ENCODE data around the gene CMTM3. TPM values are rescaled to one million over a fixed set of nuclear protein-coding genes. Genes with fewer than 3 reads are reported as not detected.

Gene CMTM3
- total RNA-seq, 2 donors from 2014 or later, result 15.6 to 26.2 TPM

- H3K9me3 ChIP-seq, result no peaks in the 10 kb centered on the region
- DNase-seq (ENCODE audit: low spot score), result no peak
- H3K4me3 ChIP-seq, result no peak overlapping the region
- H3K36me3 ChIP-seq, result peaks cover 19% of the 10 kb centered on the region
- H3K4me1 ChIP-seq, result peaks cover 0 to 5% of the 10 kb centered on the region in 2 donors
- no peaks in the 10 kb centered on the region for H3K27me3 ChIP-seq
- TF ChIP-seq, protein P1, sequence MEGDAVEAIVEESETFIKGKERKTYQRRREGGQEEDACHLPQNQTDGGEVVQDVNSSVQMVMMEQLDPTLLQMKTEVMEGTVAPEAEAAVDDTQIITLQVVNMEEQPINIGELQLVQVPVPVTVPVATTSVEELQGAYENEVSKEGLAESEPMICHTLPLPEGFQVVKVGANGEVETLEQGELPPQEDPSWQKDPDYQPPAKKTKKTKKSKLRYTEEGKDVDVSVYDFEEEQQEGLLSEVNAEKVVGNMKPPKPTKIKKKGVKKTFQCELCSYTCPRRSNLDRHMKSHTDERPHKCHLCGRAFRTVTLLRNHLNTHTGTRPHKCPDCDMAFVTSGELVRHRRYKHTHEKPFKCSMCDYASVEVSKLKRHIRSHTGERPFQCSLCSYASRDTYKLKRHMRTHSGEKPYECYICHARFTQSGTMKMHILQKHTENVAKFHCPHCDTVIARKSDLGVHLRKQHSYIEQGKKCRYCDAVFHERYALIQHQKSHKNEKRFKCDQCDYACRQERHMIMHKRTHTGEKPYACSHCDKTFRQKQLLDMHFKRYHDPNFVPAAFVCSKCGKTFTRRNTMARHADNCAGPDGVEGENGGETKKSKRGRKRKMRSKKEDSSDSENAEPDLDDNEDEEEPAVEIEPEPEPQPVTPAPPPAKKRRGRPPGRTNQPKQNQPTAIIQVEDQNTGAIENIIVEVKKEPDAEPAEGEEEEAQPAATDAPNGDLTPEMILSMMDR (IDR thresholded peaks at IDR 0.05), result no peak
- no peak overlapping the region for H3K27ac ChIP-seq
These were observed 12.5 kb downstream of the CMTM3 start for GRCh38 chr16:66617010-66617434.

- Histone ChIP-seq H3K36me3 (peaks cover 12% of the 10 kb centered on the region), H3K4me1 (peaks cover 0 to 5% of the 10 kb centered on the region in 2 donors), H3K27ac (no peak overlapping the region), H3K4me3 (no peak overlapping the region), H3K9me3 (no peaks in the 10 kb centered on the region), H3K27me3 (no peaks in the 10 kb centered on the region)
- no peak for DNase-seq (ENCODE audit: low spot score)
- TF ChIP-seq, protein P1 (IDR thresholded peaks at IDR 0.05), result no peak
These were observed 13.2 kb downstream of the CMTM3 start for GRCh38 chr16:66617728-66618127.

GRCh38 chr16:66618588-66619375 lies 14.3 kb downstream of the CMTM3 start:
- TF ChIP-seq, protein P1 (IDR thresholded peaks at IDR 0.05), result no peak
- Histone ChIP-seq H3K4me1 (peaks cover 0 to 5% of the 10 kb centered on the region in 2 donors), H3K4me3 (no peak overlapping the region), H3K36me3 (peaks cover 3% of the 10 kb centered on the region), H3K27ac (peak overlapping the region in 1 of 2 donors; percentile 51), H3K27me3 (no peaks in the 10 kb centered on the region), H3K9me3 (no peaks in the 10 kb centered on the region)
- no peak for DNase-seq (ENCODE audit: low spot score)

GRCh38 chr16:66619534-66620428 lies 15.3 kb downstream of the CMTM3 start:
- H3K27me3 ChIP-seq, result no peaks in the 10 kb centered on the region
- H3K4me1 ChIP-seq, result peaks cover 0 to 5% of the 10 kb centered on the region in 2 donors
- H3K4me3 ChIP-seq, result no peak overlapping the region
- TF ChIP-seq, protein P1 (IDR thresholded peaks at IDR 0.05), result no peak
- no peaks in the 10 kb centered on the region for H3K9me3 ChIP-seq
- no peak overlapping the region for H3K27ac ChIP-seq
- no peak for DNase-seq (ENCODE audit: low spot score)
- H3K36me3 ChIP-seq, result no peaks in the 10 kb centered on the region

- H3K27ac ChIP-seq, result no peak overlapping the region
These were observed 15.9 kb downstream of the CMTM3 start for GRCh38 chr16:66620429-66620795.

More at GRCh38 chr16:66620429-66620795, 15.9 kb downstream of the CMTM3 start:
- DNase-seq (ENCODE audit: low spot score), result no peak
- Histone ChIP-seq H3K36me3 (no peaks in the 10 kb centered on the region), H3K4me3 (no peak overlapping the region), H3K9me3 (no peaks in the 10 kb centered on the region), H3K27me3 (no peaks in the 10 kb centered on the region), H3K4me1 (peaks cover 0 to 5% of the 10 kb centered on the region in 2 donors)
- TF ChIP-seq, protein P1 (IDR thresholded peaks at IDR 0.05), result no peak

Measured in right atrium auricular region (tissue), 2 donors.